ENCODE results near the gene RAB5A.
"Not testable (repeated sequence)": the region's sequence is repeated elsewhere in the genome, so short reads cannot be mapped to it uniquely, and the experiment has no call there.

Gene RAB5A

DNA sequence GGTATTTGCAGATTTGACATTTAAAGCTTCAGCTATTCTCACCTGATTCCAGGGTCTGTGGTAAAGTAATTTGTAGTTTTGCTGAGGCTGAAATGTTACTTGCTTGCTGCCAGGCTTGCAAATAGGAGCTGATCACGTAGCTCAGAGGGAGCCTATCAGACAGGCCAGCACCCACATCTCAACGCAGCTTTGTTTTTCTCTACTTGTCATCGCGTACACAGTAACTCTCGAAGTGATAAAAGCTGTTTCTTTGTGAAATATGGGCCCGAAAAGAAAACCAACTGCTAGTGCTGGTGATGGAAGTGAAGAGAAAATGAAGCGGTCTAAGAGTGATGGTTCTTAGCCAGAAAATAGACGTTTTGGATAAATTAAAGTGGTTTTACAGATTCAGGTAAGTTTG lies 23.4 kb downstream of the RAB5A start:
- Mint-ChIP-seq H3K27ac (peak overlapping the region in 1 of 3 experiments; percentile 38), H3K27me3 (ENCODE audit: low read depth) (no peaks in the 10 kb centered on the region), H3K9me3 (no peaks in the 10 kb centered on the region), H3K36me3 (ENCODE audit: low read depth) (peaks cover 51% of the 10 kb centered on the region), H3K4me3 (no peak overlapping the region), H3K4me1 (no peaks in the 10 kb centered on the region)
- TF ChIP-seq, protein P1, sequence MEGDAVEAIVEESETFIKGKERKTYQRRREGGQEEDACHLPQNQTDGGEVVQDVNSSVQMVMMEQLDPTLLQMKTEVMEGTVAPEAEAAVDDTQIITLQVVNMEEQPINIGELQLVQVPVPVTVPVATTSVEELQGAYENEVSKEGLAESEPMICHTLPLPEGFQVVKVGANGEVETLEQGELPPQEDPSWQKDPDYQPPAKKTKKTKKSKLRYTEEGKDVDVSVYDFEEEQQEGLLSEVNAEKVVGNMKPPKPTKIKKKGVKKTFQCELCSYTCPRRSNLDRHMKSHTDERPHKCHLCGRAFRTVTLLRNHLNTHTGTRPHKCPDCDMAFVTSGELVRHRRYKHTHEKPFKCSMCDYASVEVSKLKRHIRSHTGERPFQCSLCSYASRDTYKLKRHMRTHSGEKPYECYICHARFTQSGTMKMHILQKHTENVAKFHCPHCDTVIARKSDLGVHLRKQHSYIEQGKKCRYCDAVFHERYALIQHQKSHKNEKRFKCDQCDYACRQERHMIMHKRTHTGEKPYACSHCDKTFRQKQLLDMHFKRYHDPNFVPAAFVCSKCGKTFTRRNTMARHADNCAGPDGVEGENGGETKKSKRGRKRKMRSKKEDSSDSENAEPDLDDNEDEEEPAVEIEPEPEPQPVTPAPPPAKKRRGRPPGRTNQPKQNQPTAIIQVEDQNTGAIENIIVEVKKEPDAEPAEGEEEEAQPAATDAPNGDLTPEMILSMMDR (IDR thresholded peaks at IDR 0.05; ENCODE audit: unreplicated experiment in 3 of 3): no peak

DNA sequence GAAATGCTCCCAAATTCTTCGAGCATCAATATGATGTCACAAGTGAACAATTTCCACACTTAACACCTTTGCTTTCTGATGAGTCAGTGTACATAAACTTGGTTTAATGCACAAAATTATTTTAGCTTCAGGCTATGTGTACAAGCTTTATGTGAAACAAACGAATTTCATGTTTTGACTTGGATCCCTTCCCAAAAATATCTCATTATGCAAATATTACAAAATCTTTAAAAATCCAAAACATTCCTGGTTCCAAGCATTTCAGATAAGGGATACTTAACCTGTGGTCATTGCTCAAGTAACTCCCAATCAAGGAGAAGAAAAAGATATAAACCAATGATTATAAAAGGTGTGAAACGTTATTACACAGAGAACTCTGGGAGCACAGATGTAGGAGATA lies 25.2 kb downstream of the RAB5A start:
- Mint-ChIP-seq H3K27ac (no peak overlapping the region), H3K4me1 (no peaks in the 10 kb centered on the region), H3K36me3 (ENCODE audit: low read depth) (peaks cover 58% of the 10 kb centered on the region), H3K4me3 (no peak overlapping the region), H3K27me3 (ENCODE audit: low read depth) (no peaks in the 10 kb centered on the region), H3K9me3 (no peaks in the 10 kb centered on the region)
- TF ChIP-seq, protein P1 (IDR thresholded peaks at IDR 0.05; ENCODE audit: unreplicated experiment in 3 of 3): no peak

DNA sequence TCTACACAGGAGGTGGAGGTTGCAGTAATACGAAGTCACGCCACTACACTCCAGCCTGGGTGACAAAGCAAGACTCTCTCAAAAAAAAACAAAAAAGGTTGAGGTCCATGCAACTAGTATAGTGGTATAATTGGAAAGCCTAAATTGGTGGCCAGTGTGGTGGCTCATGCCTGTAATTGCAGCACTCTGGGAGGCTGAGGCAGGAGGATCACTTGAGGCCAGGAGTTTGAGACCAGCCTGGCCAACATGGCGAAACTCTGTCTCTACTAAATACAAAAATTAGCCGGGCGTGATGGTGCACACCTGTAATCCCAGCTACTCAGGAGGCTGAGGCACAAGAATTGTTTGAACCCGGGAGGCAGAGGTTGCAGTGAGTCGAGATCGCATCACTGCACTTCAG lies 42.0 kb downstream of the RAB5A start:
- not testable (repeated sequence) for H3K4me3 Mint-ChIP-seq; H3K4me1 Mint-ChIP-seq; H3K27me3 Mint-ChIP-seq (ENCODE audit: low read depth); H3K27ac Mint-ChIP-seq; H3K9me3 Mint-ChIP-seq
- peaks cover 30% of the 10 kb centered on the region for H3K36me3 Mint-ChIP-seq (ENCODE audit: low read depth)

DNA sequence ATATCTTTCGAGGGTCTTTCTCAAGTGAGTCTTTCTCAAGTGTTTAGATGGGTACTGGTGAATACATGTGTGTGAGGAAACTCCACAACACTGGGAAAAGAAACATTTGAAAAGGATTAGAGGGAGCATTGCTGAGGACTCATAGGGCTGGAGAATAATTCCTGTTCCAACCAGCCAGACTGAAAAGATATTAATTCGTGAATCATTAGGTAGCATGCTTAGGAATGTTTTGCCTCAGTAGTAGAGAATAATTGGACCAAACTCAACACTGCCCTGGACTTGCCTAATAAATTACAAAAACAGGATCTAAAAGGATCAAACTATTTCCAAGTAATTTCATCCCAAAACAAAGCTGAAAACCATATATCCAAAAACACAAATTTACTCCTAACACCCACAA lies 47.9 kb downstream of the RAB5A start:
- Mint-ChIP-seq H3K36me3 (ENCODE audit: low read depth) (no peaks in the 10 kb centered on the region), H3K4me1 (no peaks in the 10 kb centered on the region), H3K27ac (no peak overlapping the region), H3K4me3 (no peak overlapping the region), H3K27me3 (ENCODE audit: low read depth) (no peaks in the 10 kb centered on the region), H3K9me3 (no peaks in the 10 kb centered on the region)
- TF ChIP-seq, protein P1 (IDR thresholded peaks at IDR 0.05; ENCODE audit: unreplicated experiment in 3 of 3): no peak

DNA sequence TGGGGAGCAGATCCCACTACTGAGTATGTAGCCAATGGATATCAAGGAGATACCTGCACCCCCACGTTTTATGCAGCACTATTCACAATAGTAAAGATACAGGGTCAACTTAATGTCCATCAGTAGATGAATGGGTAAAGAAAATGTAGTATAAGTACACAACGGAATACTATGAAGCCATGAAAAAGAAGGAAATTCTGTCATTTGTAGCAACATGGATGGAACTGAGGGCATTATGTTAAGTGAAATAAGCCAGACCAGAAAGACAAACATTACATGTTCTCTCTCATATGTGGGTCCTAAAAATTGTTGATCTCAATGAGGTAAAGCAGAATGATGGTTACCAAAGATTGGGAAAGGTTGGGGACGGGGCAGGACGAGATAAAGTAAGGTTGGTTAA lies 50.6 kb downstream of the RAB5A start:
- H3K4me1 Mint-ChIP-seq: no peaks in the 10 kb centered on the region
- no peak overlapping the region for H3K27ac Mint-ChIP-seq
- H3K27me3 Mint-ChIP-seq (ENCODE audit: low read depth): no peaks in the 10 kb centered on the region
- no peak overlapping the region for H3K4me3 Mint-ChIP-seq
- H3K9me3 Mint-ChIP-seq: no peaks in the 10 kb centered on the region
- H3K36me3 Mint-ChIP-seq (ENCODE audit: low read depth): no peaks in the 10 kb centered on the region
- TF ChIP-seq, protein P1 (IDR thresholded peaks at IDR 0.05; ENCODE audit: unreplicated experiment in 3 of 3): no peak

DNA sequence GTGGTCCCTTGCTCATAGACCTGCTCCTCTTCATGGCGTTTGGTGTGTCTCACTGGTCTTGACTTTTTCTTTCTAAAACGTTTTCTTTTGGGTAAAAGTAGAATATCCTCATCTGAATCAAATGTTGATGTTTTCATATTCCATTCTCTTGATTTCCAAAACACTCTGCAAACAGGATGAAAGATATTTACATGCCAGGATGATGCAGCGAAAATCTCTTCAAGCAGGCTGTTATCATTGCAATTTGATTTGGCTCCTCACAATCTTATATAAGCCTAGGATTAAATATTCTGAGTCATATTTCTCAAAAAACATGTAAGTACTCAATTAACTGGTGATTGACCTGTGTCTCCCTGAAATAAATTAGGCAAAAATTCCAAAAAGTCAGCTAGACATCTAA lies 55.0 kb downstream of the RAB5A start:
- Mint-ChIP-seq H3K4me1 (no peaks in the 10 kb centered on the region), H3K4me3 (no peak overlapping the region), H3K9me3 (no peaks in the 10 kb centered on the region), H3K36me3 (ENCODE audit: low read depth) (no peaks in the 10 kb centered on the region), H3K27ac (no peak overlapping the region), H3K27me3 (ENCODE audit: low read depth) (no peaks in the 10 kb centered on the region)
- TF ChIP-seq, protein P1 (IDR thresholded peaks at IDR 0.05; ENCODE audit: unreplicated experiment in 3 of 3): no peak
